ENCODE data around the gene TNFRSF13B.

Gene TNFRSF13B

GRCh38 chr17:16944334-16945135, 27.4 kb downstream of the TNFRSF13B start:
- Histone ChIP-seq H3K4me3 (replicated peaks; ENCODE audit: insufficient read depth, low read length) (no peak overlapping the region), H3K27ac (replicated peaks) (no peak overlapping the region), H3K27me3 (ENCODE audit: insufficient read depth, poor library complexity, severe bottlenecking) (no peaks in the 10 kb centered on the region)
- no peak for TF ChIP-seq GABPA (IDR thresholded peaks at IDR 0.05; ENCODE audit: low read depth)
- no peak for TF ChIP-seq POLR2AphosphoS5 (IDR thresholded peaks at IDR 0.05; ENCODE audit: low read depth)
- no peak for DNase-seq (ENCODE audit: low read depth in 1 of 2, low spot score in 1 of 2)

- DNase-seq (ENCODE audit: low read depth in 1 of 2, low spot score in 1 of 2): no peak
- H3K4me3 ChIP-seq (replicated peaks; ENCODE audit: insufficient read depth, low read length): no peak overlapping the region
- no peak for TF ChIP-seq POLR2AphosphoS5 (IDR thresholded peaks at IDR 0.05; ENCODE audit: low read depth)
- no peak for TF ChIP-seq GABPA (IDR thresholded peaks at IDR 0.05; ENCODE audit: low read depth)
- TF ChIP-seq, protein P1, sequence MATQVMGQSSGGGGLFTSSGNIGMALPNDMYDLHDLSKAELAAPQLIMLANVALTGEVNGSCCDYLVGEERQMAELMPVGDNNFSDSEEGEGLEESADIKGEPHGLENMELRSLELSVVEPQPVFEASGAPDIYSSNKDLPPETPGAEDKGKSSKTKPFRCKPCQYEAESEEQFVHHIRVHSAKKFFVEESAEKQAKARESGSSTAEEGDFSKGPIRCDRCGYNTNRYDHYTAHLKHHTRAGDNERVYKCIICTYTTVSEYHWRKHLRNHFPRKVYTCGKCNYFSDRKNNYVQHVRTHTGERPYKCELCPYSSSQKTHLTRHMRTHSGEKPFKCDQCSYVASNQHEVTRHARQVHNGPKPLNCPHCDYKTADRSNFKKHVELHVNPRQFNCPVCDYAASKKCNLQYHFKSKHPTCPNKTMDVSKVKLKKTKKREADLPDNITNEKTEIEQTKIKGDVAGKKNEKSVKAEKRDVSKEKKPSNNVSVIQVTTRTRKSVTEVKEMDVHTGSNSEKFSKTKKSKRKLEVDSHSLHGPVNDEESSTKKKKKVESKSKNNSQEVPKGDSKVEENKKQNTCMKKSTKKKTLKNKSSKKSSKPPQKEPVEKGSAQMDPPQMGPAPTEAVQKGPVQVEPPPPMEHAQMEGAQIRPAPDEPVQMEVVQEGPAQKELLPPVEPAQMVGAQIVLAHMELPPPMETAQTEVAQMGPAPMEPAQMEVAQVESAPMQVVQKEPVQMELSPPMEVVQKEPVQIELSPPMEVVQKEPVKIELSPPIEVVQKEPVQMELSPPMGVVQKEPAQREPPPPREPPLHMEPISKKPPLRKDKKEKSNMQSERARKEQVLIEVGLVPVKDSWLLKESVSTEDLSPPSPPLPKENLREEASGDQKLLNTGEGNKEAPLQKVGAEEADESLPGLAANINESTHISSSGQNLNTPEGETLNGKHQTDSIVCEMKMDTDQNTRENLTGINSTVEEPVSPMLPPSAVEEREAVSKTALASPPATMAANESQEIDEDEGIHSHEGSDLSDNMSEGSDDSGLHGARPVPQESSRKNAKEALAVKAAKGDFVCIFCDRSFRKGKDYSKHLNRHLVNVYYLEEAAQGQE (IDR thresholded peaks at IDR 0.05; ENCODE audit: insufficient replicate concordance, low read depth): no peak
- no peak for TF ChIP-seq CTCF (IDR thresholded peaks at IDR 0.05; ENCODE audit: insufficient read depth, low read length)
- no peak for TF ChIP-seq SPI1 (IDR thresholded peaks at IDR 0.05; ENCODE audit: borderline replicate concordance, low read depth)
- no peak overlapping the region for H3K27ac ChIP-seq (replicated peaks)
- no peaks in the 10 kb centered on the region for H3K27me3 ChIP-seq (ENCODE audit: insufficient read depth, poor library complexity, severe bottlenecking)
Observed at GRCh38 chr17:16943541-16944333, 28.2 kb downstream of the TNFRSF13B start.

DNA sequence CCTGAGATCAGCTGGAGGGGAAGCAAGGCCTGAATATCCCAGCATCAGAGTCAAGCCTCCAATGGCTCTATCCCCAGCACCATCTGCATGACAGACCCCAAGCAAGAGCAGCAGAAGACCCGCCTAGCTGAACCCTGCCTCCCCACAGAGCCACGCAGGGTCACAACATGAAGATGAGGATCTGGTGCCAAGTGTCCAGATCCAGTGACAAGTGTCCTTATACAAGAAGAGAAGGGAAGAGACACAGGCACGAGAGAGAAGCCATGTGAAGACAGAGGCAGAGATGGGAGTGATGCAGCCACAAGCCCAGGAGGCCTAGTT, 28.9 kb downstream of the TNFRSF13B start:
- TF ChIP-seq, protein P1 (IDR thresholded peaks at IDR 0.05; ENCODE audit: insufficient replicate concordance, low read depth): no peak
- no peak for TF ChIP-seq GABPA (IDR thresholded peaks at IDR 0.05; ENCODE audit: low read depth)
- TF ChIP-seq CTCF (IDR thresholded peaks at IDR 0.05; ENCODE audit: insufficient read depth, low read length): no peak
- TF ChIP-seq SPI1 (IDR thresholded peaks at IDR 0.05; ENCODE audit: borderline replicate concordance, low read depth): no peak
- TF ChIP-seq POLR2AphosphoS5 (IDR thresholded peaks at IDR 0.05; ENCODE audit: low read depth): no peak
- no peak for DNase-seq (ENCODE audit: low read depth in 1 of 2, low spot score in 1 of 2)
- H3K27me3 ChIP-seq (ENCODE audit: insufficient read depth, poor library complexity, severe bottlenecking): no peaks in the 10 kb centered on the region
- H3K4me3 ChIP-seq (replicated peaks; ENCODE audit: insufficient read depth, low read length): no peak overlapping the region
- no peak overlapping the region for H3K27ac ChIP-seq (replicated peaks)
